H9 (cell line): Measurements from ENCODE around the gene PSME1. TPM values are rescaled to one million over a fixed set of nuclear protein-coding genes. Genes with fewer than 3 reads are reported as not detected.

Experiments used
- DNase-seq: peaks from one replicate; pipeline ENCODE4 v3.0.0-alpha.2; 2017
- H2AFZ ChIP-seq: one replicate; pipeline ENCODE4 v1.6.1; 2013; ENCODE audit warnings: mild to moderate bottlenecking, low read length, control low read depth, moderate library complexity
- H2AK5ac ChIP-seq: 2 replicates; pipeline ENCODE4 v1.6.1; 2013; ENCODE audit warnings: low read length, control low read depth, mixed read lengths; ENCODE audit not compliant: insufficient read length
- H2BK120ac ChIP-seq: one replicate; pipeline ENCODE4 v1.6.1; 2013; ENCODE audit warnings: low read depth, mild to moderate bottlenecking, low read length, control low read depth, inconsistent platforms; ENCODE audit not compliant: poor library complexity, severe bottlenecking
- H2BK12ac ChIP-seq: 2 replicates; pipeline ENCODE4 v1.6.1; 2013; ENCODE audit warnings: low read length, control low read depth, mixed read lengths, low read depth; ENCODE audit not compliant: insufficient read length
- H2BK15ac ChIP-seq: 2 replicates; pipeline ENCODE4 v1.6.1; 2013; ENCODE audit warnings: low read depth, low read length, control low read depth
- H2BK20ac ChIP-seq: one replicate; pipeline ENCODE4 v1.6.1; 2013; ENCODE audit warnings: low read depth, mild to moderate bottlenecking, low read length, control low read depth, inconsistent platforms; ENCODE audit not compliant: poor library complexity, severe bottlenecking
- H2BK5ac ChIP-seq: 2 replicates; pipeline ENCODE4 v1.6.1; 2013; ENCODE audit warnings: low read length, control low read depth, mixed read lengths; ENCODE audit not compliant: insufficient read length
- H3K14ac ChIP-seq: 2 replicates; pipeline ENCODE4 v1.6.1; 2013; ENCODE audit warnings: low read length, control low read depth; ENCODE audit not compliant: insufficient read depth
- H3K18ac ChIP-seq: 2 replicates; pipeline ENCODE4 v1.6.1; 2013; ENCODE audit warnings: low read depth, mild to moderate bottlenecking, mixed read lengths, low read length, control low read depth; ENCODE audit not compliant: insufficient read length
- H3K23ac ChIP-seq: 2 replicates; pipeline ENCODE4 v1.6.1; 2013; ENCODE audit warnings: low read length, control low read depth, mixed read lengths, low read depth; ENCODE audit not compliant: insufficient read length
- H3K23me2 ChIP-seq: 2 replicates; pipeline ENCODE4 v1.6.1; 2013; ENCODE audit warnings: low read depth, mild to moderate bottlenecking, mixed read lengths, low read length, control low read depth; ENCODE audit not compliant: insufficient read length, poor library complexity, severe bottlenecking
- H3K27ac ChIP-seq: 2 replicates; pipeline ENCODE4 v1.5.1; 2013; ENCODE audit warnings: low read length, control low read depth, mixed read lengths, low read depth; ENCODE audit not compliant: insufficient read length
- H3K27me3 ChIP-seq: 2 replicates; pipeline ENCODE4 v1.6.1; 2013; ENCODE audit warnings: low read length, control low read depth, inconsistent platforms; ENCODE audit not compliant: insufficient read depth
- H3K4ac ChIP-seq: 2 replicates; pipeline ENCODE4 v1.6.1; 2013; ENCODE audit warnings: low read depth, mild to moderate bottlenecking, control low read depth, inconsistent platforms, low read length, moderate library complexity
- H3K4me1 ChIP-seq: 2 replicates; pipeline ENCODE4 v1.6.1; 2013; ENCODE audit warnings: low read length, control low read depth, inconsistent platforms; ENCODE audit not compliant: insufficient read depth
- H3K4me2 ChIP-seq: 2 replicates; pipeline ENCODE4 v1.6.1; 2013; ENCODE audit warnings: low read length, control low read depth, mixed read lengths; ENCODE audit not compliant: insufficient read length, insufficient read depth
- H3K56ac ChIP-seq: 2 replicates; pipeline ENCODE4 v1.6.1; 2013; ENCODE audit warnings: low read depth, mild to moderate bottlenecking, mixed read lengths, low read length, control low read depth; ENCODE audit not compliant: insufficient read length
- H3K79me1 ChIP-seq: 2 replicates; pipeline ENCODE4 v1.6.1; 2013; ENCODE audit warnings: low read depth, mild to moderate bottlenecking, moderate library complexity, low read length, control low read depth, inconsistent platforms; ENCODE audit not compliant: insufficient read depth, poor library complexity, severe bottlenecking
- H3K79me2 ChIP-seq: 2 replicates; pipeline ENCODE4 v1.6.1; 2013; ENCODE audit warnings: low read length, control low read depth, inconsistent platforms; ENCODE audit not compliant: insufficient read depth
- H3K9ac ChIP-seq: 2 replicates; pipeline ENCODE4 v1.6.1; 2013; ENCODE audit warnings: low read length, control low read depth, mixed read lengths; ENCODE audit not compliant: insufficient read length; ENCODE audit errors: extremely low read depth
- H3K9me3 ChIP-seq: one replicate; pipeline ENCODE4 v1.6.1; 2013; ENCODE audit warnings: low read depth, low read length, inconsistent platforms; ENCODE audit not compliant: control insufficient read depth
- H3T11ph ChIP-seq: one replicate; pipeline ENCODE4 v1.6.1; 2013; ENCODE audit warnings: mild to moderate bottlenecking, low read length, control low read depth, inconsistent platforms
- H4K20me1 ChIP-seq: one replicate; pipeline ENCODE4 v1.6.1; 2013; ENCODE audit not compliant: control insufficient read depth, insufficient read length, insufficient read depth
- H4K5ac ChIP-seq: 2 replicates; pipeline ENCODE4 v1.6.1; 2013; ENCODE audit warnings: low read depth, mild to moderate bottlenecking, mixed read lengths, low read length, control low read depth; ENCODE audit not compliant: insufficient read length
- H4K8ac ChIP-seq: replicated peaks from 2 replicates; pipeline ENCODE4 v1.6.1; 2013; ENCODE audit warnings: low read length, control low read depth, mixed read lengths, low read depth; ENCODE audit not compliant: insufficient read length
- H4K91ac ChIP-seq: 2 replicates; pipeline ENCODE4 v1.6.1; 2013; ENCODE audit warnings: low read depth, mild to moderate bottlenecking, moderate library complexity, mixed read lengths, low read length, control low read depth; ENCODE audit not compliant: insufficient read length
- H3K27ac Mint-ChIP-seq, 3 experiments: 2 replicates in 2 of 3; 3 replicates in 1 of 3; pipeline ENCODE4 v1.8.0; 2020 to 2021; ENCODE audit warnings: mixed read lengths in 3 of 3, mild to moderate bottlenecking in 1 of 3, moderate library complexity in 1 of 3
- H3K27me3 Mint-ChIP-seq: 2 replicates; pipeline ENCODE4 v1.8.0; 2021; ENCODE audit warnings: low read depth, mild to moderate bottlenecking, moderate library complexity, mixed read lengths
- H3K36me3 Mint-ChIP-seq, 3 experiments: 2 replicates in 2 of 3; 3 replicates in 1 of 3; pipeline ENCODE4 v1.8.0; 2020 to 2021; ENCODE audit warnings: low read depth in 3 of 3, mixed read lengths in 3 of 3; ENCODE audit not compliant: insufficient read depth in 1 of 3
- H3K4me1 Mint-ChIP-seq, 2 experiments: 2 replicates each; pipeline ENCODE4 v1.8.0; 2020; ENCODE audit warnings: mixed read lengths in 2 of 2
- H3K4me3 Mint-ChIP-seq, 2 experiments: 2 replicates in 1 of 2; 3 replicates in 1 of 2; pipeline ENCODE4 v1.8.0; 2020 to 2021; ENCODE audit warnings: mild to moderate bottlenecking in 2 of 2, mixed read lengths in 2 of 2, moderate library complexity in 1 of 2
- H3K9me3 Mint-ChIP-seq, 2 experiments: 2 replicates in 1 of 2; 3 replicates in 1 of 2; pipeline ENCODE4 v1.8.0; 2020; ENCODE audit warnings: mild to moderate bottlenecking in 2 of 2, mixed read lengths in 2 of 2, moderate library complexity in 1 of 2
- WGBS: extraction: QIAGEN DNeasy Blood & Tissue Kit; methylation state at CpG from one replicate; pipeline ENCODE4 v1.1.7; 2013; ENCODE audit warnings: missing lambda C conversion rate, low lambda C conversion rate, mixed read lengths; ENCODE audit not compliant: insufficient read length; ENCODE audit errors: extremely low coverage; 5-methylcytosine and 5-hydroxymethylcytosine counted together
- total RNA-seq: library from RNA; stranded (reverse); gene quantifications from 2 replicates; pipeline ENCODE4 v1.2.1, GENCODE V29; 2021
- TF ChIP-seq, protein P1 (sequence below): fragments of 200-600 bp; sonication (generic); conservative IDR thresholded peaks from 3 replicates; pipeline ENCODE4 v1.8.0; 2021; ENCODE audit warnings: antibody characterized with exemption, mild to moderate bottlenecking

PSME1 gene
- total RNA-seq, 1 experiment from 2014 or later, result 109 TPM

DNA sequence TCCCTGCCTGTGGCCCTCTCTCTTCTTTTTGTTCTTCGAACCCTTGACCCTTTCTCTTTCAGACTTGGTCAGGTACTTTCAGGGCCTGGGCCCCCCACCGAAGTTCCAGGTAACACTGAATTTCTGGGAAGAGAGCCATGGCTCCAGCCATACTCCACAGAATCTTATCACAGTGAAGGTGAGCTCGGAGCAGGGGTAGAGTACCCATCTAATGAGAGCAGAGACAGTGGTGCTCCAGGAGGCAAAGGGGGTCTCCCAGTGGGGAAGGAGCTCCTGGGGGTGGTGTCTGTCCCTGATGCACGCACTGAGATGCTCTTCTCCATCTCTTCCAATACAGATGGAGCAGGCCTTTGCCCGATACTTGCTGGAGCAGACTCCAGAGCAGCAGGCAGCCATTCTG lies 29.8 kb downstream of the PSME1 start:
- H2BK15ac ChIP-seq, result no peak overlapping the region
- H3K79me1 ChIP-seq, result no peaks in the 10 kb centered on the region
- H3K27me3 ChIP-seq, result no peaks in the 10 kb centered on the region
- no peak overlapping the region for H3K9ac ChIP-seq
- no peaks in the 10 kb centered on the region for H3K23me2 ChIP-seq
- H3K4me1 Mint-ChIP-seq, result peaks cover 10 to 12% of the 10 kb centered on the region in 2 experiments
- no peak overlapping the region for H3K27ac ChIP-seq
- no peak overlapping the region for H2BK5ac ChIP-seq
- H3K14ac ChIP-seq, result no peak overlapping the region
- H4K5ac ChIP-seq, result no peak overlapping the region
- H2AK5ac ChIP-seq, result no peak overlapping the region
- H3K23ac ChIP-seq, result no peak overlapping the region
- H3K4me2 ChIP-seq, result no peak overlapping the region
- no peak overlapping the region for H3K4me3 Mint-ChIP-seq
- H3K36me3 Mint-ChIP-seq, result peaks cover 7 to 42% (median 26%) of the 10 kb centered on the region in 3 experiments
- H2BK120ac ChIP-seq, result no peak overlapping the region
- H3K27ac Mint-ChIP-seq, result no peak overlapping the region; a peak in 1 of 7 replicates
- H3K4me1 ChIP-seq, result no peaks in the 10 kb centered on the region
- no peak overlapping the region for H3T11ph ChIP-seq
- H3K18ac ChIP-seq, result no peak overlapping the region
- no peak overlapping the region for H4K91ac ChIP-seq
- no peak overlapping the region for H3K4ac ChIP-seq
- H2BK12ac ChIP-seq, result no peak overlapping the region
- whole genome bisulfite sequencing, result no CpG with 5 or more reads among the region's 5 CpGs
- H3K79me2 ChIP-seq, result no peaks in the 10 kb centered on the region
- TF ChIP-seq, protein P1, sequence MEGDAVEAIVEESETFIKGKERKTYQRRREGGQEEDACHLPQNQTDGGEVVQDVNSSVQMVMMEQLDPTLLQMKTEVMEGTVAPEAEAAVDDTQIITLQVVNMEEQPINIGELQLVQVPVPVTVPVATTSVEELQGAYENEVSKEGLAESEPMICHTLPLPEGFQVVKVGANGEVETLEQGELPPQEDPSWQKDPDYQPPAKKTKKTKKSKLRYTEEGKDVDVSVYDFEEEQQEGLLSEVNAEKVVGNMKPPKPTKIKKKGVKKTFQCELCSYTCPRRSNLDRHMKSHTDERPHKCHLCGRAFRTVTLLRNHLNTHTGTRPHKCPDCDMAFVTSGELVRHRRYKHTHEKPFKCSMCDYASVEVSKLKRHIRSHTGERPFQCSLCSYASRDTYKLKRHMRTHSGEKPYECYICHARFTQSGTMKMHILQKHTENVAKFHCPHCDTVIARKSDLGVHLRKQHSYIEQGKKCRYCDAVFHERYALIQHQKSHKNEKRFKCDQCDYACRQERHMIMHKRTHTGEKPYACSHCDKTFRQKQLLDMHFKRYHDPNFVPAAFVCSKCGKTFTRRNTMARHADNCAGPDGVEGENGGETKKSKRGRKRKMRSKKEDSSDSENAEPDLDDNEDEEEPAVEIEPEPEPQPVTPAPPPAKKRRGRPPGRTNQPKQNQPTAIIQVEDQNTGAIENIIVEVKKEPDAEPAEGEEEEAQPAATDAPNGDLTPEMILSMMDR, result no peak
- H3K56ac ChIP-seq, result no peak overlapping the region
- no peak for DNase-seq
- H3K27me3 Mint-ChIP-seq, result no peaks in the 10 kb centered on the region; the same call in 1 of the 2 replicates
- no peaks in the 10 kb centered on the region for H3K9me3 Mint-ChIP-seq
- no peak overlapping the region for H2AFZ ChIP-seq
- no peak overlapping the region for H4K8ac ChIP-seq
- H4K20me1 ChIP-seq, result no peaks in the 10 kb centered on the region
- no peaks in the 10 kb centered on the region for H3K9me3 ChIP-seq
- no peak overlapping the region for H2BK20ac ChIP-seq
